Subcutaneous adipose tissue (tissue), 4 donors: Measurements from ENCODE around the gene EXOC4. TPM values are rescaled to one million over a fixed set of nuclear protein-coding genes. Genes with fewer than 3 reads are reported as not detected.

Source experiments
- total RNA-seq, 4 donors: library from RNA; depleted of rRNA; stranded (reverse); fragments of >200 nt; gene quantifications; one replicate each; pipeline ENCODE4 v1.1.0, GENCODE V29; 2016
- TF ChIP-seq, protein P1 (sequence below): fragments of 450-650 bp; IDR thresholded peaks from one replicate; pipeline ENCODE4 v1.5.1; 2016; ENCODE audit warnings: low read depth, mild to moderate bottlenecking, control low read depth, antibody characterized with exemption, moderate library complexity

The EXOC4 gene
- total RNA-seq, 4 donors from 2014 or later, result 62.9 to 84.3 (median 77.3) TPM

DNA sequence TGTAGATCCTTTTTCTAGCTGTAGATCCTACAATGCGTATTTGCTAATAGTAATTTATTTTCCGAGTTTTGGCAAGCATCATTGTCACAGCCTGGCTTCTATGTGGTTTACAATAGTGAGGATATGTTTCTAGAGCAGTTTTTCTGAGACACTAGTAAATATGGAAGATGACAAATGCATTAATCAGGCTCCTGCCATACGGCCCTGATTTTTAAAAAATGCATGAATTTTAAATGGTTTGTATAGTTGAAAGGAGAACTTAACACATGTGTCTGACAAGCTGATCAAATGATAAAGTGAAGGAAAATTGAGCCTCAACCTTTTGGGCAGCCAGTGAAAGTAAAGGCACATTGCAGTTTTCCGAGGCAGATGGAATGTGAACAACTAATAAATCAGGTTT is 354.1 kb downstream of the EXOC4 start:
- TF ChIP-seq, protein P1, sequence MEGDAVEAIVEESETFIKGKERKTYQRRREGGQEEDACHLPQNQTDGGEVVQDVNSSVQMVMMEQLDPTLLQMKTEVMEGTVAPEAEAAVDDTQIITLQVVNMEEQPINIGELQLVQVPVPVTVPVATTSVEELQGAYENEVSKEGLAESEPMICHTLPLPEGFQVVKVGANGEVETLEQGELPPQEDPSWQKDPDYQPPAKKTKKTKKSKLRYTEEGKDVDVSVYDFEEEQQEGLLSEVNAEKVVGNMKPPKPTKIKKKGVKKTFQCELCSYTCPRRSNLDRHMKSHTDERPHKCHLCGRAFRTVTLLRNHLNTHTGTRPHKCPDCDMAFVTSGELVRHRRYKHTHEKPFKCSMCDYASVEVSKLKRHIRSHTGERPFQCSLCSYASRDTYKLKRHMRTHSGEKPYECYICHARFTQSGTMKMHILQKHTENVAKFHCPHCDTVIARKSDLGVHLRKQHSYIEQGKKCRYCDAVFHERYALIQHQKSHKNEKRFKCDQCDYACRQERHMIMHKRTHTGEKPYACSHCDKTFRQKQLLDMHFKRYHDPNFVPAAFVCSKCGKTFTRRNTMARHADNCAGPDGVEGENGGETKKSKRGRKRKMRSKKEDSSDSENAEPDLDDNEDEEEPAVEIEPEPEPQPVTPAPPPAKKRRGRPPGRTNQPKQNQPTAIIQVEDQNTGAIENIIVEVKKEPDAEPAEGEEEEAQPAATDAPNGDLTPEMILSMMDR, result no peak

DNA sequence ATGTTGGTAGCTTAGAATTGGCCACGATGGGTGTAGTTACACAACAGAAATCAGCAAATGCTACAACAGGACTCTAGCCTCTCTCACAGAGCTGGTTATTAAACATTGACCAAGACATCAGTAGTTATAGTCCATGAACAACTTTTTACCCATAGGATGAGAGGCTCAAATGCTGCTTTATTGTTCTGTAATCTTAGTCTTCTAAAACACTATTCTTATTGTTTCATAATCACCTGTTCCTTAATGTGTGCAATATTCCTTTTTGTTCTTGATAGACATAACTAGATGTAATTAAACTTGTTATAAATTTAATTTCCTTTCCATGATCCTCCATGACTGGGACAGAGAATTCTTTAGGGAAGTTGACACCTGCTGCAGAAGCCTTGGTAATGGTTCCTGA is 356.9 kb downstream of the EXOC4 start:
- TF ChIP-seq, protein P1, result no peak

DNA sequence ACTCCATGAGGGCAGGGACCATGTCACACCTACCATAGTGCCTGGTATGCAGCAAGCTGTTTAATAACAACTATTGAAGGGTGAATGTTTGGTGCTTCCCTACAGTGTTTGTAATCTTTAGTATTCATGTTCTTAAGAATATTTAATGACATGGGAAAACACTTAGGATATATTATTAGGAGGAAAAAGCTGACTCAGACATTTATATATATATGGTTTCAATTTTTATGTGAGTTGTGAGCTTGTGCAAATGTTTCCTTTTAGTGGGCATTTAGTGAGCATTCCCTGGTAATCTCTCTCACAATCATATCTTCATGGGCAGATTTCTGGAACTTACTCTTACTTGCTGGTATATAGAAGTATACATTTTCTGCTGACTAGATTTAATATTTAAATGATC is 359.1 kb downstream of the EXOC4 start:
- TF ChIP-seq, protein P1, result no peak

DNA sequence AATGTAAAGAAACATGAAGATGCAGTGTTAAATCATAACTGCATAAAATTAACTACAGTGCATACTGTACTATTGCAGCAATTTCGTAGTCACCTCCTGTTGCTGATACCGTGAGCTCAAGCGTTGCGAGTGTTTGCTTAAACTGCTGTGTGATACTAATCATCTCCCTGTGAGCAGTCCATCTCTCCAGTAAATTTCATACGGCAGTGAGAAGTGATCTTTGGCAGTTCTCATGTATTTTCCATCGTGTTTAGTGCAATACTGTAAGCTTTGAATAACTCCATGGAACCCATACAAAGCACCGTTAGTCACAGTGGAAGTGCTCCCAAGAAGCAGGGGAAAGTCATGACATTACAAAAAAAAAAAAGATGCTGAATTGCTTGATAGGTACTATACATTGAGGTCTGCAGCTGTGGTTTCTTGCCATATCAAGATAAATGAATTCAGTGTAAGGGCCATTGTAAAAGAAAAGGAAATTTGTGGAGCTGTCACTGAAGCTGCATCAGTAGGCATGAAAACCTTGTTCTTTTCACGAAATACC is 360.4 kb downstream of the EXOC4 start:
- TF ChIP-seq, protein P1, result no peak

DNA sequence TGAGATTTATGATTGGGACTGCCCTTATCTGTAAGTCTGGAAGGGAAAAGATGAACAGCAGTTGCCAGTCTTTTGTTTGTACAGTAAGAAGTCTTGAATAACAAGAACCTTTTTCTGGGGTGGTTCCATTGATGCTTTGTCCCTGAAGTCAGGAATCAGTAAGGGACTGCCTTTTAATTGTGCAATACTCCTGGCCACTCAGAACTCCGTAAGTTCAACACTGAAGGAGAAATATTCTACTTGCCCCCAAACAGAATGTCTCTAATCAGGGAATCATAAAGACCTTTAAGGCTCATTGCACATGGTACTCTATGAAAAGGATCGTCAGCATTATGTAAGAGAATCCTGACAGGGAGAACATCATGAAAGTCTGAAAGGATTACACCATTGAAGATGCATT is 361.4 kb downstream of the EXOC4 start:
- TF ChIP-seq, protein P1, result no peak

DNA sequence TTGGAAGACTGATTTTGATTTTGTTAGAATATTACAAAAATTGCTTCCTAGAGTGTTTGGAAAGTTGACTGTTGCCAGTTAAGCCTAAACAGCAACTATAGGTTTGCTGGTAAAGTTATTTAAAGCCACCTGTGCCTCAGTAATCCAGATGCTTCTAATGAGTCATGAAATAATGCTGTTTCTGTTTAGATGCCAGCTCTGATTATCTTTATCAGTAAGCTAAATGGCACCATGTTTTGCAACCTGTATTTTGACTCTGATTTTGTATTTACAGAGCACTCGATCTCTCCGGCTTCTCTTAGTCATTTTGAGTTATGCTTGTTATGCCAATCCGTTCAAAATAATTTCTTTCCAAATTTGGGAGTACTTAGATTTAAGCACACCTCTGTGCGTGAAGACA is 366.1 kb downstream of the EXOC4 start:
- TF ChIP-seq, protein P1, result no peak

DNA sequence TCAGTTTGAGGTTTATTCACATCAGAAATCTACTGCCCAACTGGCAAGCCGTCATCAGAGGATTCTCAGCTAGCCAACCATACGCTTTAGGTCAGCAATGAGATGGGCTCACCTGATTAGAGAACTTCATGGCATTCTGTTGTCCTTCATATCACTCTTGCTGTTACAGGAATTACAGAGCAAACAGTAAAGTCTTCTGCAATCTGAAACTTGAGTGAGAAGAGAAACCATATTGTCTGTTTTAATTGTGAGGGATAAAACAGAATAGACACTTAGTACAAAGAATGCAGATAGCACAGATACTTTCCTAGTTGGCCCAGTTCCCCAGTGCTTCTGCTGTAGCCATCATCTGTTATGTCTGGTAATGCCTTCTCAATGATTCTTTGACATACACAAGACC is 366.6 kb downstream of the EXOC4 start:
- TF ChIP-seq, protein P1, result no peak
